HG03460 (cell line): Measurements from ENCODE around the gene KCTD6.

Experiments used
- ATAC-seq: cut with Tn5 transposase; IDR thresholded peaks from one replicate; pipeline ENCODE4 v1.9.1; 2021; ENCODE audit not compliant: unreplicated experiment

KCTD6 gene

DNA sequence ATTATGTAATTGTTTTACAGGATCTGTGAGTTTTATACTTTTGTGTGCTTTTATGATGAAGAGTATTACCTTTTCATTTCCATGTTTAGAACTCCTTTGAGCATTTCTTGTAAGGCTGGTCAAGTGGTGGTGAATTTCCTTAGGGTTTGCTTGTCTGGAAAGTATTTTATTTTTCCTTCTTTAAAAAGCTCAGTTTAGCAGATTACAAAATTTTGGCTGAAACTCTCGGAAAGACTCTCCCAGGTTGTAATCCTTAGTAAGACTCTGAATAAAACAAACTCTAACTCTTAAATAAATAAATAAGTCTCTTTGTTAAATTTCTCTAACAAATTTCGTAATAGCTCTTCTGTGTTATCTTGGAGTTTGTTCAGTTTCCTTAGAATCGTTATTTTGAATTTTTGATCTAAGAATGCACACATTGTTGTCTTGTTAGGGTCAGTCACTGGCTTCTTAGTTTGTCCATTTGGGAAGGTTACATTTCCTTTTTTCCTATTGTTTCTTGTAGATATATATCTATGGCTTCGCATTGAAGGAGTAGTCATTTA lies 59.8 kb downstream of the KCTD6 start:
- ATAC-seq: no peak
